Omental fat pad (tissue), 4 donors: ENCODE results near the gene EYA4. TPM values are rescaled to one million over a fixed set of nuclear protein-coding genes. Genes with fewer than 3 reads are reported as not detected.

Experiments
- ATAC-seq: fragments of 150-250 bp; one replicate; pipeline ENCODE4 v1.9.1; 2016; ENCODE audit warnings: mild to moderate bottlenecking, moderate library complexity; ENCODE audit not compliant: low FRiP score
- DNase-seq: peaks from one replicate; pipeline ENCODE4 v3.0.0-alpha.2; 2019; ENCODE audit warnings: low spot score
- CTCF ChIP-seq, 3 donors: fragments of 450-650 bp; IDR thresholded peaks; one replicate each; pipeline ENCODE4 v1.5.1; 2016 to 2017; ENCODE audit warnings: antibody characterized with exemption in 3 of 3, mild to moderate bottlenecking in 3 of 3, moderate library complexity in 2 of 3
- total RNA-seq, 4 donors: library from RNA; depleted of rRNA; stranded (reverse); fragments of >200 nt; gene quantifications; one replicate each; pipeline ENCODE4 v1.1.0, GENCODE V29; 2016

The EYA4 gene
- total RNA-seq, 4 donors from 2014 or later, result 1.1 to 4.2 (median 2.0) TPM

DNA sequence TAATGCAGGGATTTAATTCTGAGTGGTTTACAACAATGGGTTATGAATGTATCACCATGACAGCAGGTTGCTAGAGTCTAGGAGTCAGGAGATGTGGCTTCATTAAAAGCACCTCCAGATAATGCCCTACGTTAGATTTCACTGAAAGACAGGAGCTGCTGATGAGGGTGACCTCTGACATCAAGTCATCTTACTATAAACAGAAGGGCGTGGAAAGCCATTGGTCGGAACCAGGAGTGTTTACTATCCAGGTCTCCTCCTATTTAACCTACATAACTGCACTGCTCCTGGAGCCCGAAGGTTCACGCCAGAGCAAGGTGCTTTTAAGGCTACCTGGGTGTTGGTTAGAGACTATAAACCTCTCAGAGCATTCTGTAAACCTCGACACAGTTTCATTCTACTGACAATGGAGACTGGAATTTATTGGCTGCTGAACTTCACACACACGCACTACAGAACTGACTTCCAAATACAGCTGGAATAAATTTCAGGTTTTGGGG, 128.7 kb downstream of the EYA4 start:
- DNase-seq (no peak), ATAC-seq (no peak)
- no peak for TF ChIP-seq CTCF (IDR thresholded peaks at IDR 0.05)

GRCh38 chr6:133376743-133377142, 135.6 kb downstream of the EYA4 start:
- no peak for TF ChIP-seq CTCF (IDR thresholded peaks at IDR 0.05)
- ATAC-seq (no peak), DNase-seq (no peak)

GRCh38 chr6:133377219-133377618, 136.1 kb downstream of the EYA4 start:
- no peak for TF ChIP-seq CTCF (IDR thresholded peaks at IDR 0.05)
- no peak for ATAC-seq

DNA sequence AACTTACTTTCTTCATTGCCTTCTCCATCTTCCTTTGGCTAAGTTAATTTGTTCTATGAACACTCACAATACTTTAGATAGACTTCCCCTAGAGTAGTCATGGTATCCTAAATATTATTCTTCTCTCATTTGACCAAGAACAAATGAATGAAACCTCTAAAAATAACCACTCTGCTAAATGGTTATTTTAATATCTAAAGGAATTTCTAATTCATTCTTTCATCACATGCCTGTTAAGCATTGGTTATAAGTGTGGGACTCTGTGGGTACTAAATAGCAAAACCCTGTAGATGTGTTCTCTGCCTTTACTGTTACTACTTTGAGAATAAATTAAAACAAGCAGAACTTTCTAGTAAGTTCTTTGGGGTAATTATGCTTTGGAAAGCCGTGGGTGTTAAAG, 138.9 kb downstream of the EYA4 start:
- no peak for DNase-seq
- no peak for TF ChIP-seq CTCF (IDR thresholded peaks at IDR 0.05)
- ATAC-seq, result no peak

More at GRCh38 chr6:133377219-133377618, 136.1 kb downstream of the EYA4 start:
- DNase-seq, result no peak

GRCh38 chr6:133380723-133381122, 139.6 kb downstream of the EYA4 start:
- no peak for TF ChIP-seq CTCF (IDR thresholded peaks at IDR 0.05)
- ATAC-seq (no peak), DNase-seq (no peak)

DNA sequence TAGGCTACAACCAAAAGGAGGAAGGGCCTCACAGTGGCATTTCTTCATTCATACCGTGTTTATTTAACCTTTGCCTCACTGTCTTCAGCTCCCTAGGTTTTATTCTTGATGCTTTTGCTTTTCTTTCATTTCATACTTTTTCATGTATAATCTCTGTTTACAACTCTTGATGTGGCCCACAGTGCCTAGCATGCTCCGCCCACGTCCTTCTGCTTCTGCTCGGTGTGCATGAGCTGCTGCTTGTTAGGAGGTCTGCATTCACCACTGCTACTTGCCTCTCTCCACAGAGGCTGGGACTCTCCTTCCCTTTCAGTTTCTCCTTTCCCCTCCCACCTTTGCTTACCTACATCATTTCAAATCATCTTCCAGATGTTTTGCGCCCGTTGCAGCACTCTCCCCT, 147.6 kb downstream of the EYA4 start:
- no peak for DNase-seq
- TF ChIP-seq CTCF (IDR thresholded peaks at IDR 0.05), result no peak
- no peak for ATAC-seq

- no peak for TF ChIP-seq CTCF (IDR thresholded peaks at IDR 0.05)
- ATAC-seq (no peak), DNase-seq (no peak)
Measured at GRCh38 chr6:133390168-133390567, 149.0 kb downstream of the EYA4 start.
